Loucy (cell line): ENCODE data around the gene BCL2L11.
"Not testable (repeated sequence)": the region's sequence is repeated elsewhere in the genome, so short reads cannot be mapped to it uniquely, and the experiment has no call there.

Experiments
- EZH2phosphoT487 ChIP-seq: fragments of 200-600 bp; IDR thresholded peaks from 2 replicates; pipeline ENCODE4 v1.6.1; 2018; ENCODE audit warnings: antibody characterized with exemption, mild to moderate bottlenecking, moderate library complexity, borderline replicate concordance
- TF ChIP-seq, protein P1 (sequence below): fragments of 200-600 bp; sonication (generic); conservative IDR thresholded peaks from 2 replicates; pipeline ENCODE4 v1.5.1; 2014; ENCODE audit warnings: mild to moderate bottlenecking, antibody characterized with exemption, low read length

DNA sequence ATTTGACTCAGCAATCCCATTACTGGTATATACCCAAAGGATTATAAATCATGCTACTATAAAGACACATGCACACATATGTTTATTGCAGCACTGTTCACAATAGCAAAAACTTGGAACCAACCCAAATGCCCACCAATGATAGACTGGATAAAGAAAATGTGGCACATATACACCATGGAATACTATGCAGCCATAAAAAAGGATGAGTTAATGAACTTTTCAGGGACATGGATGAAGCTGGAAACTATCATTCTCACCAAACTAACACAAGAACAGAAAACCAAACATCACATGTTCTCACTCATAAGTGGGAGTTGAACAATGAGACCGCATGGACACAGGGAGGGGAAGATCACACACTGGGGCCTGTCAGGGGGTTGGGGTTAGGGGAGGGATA, 38.1 kb upstream of the BCL2L11 start:
- TF ChIP-seq, protein P1, sequence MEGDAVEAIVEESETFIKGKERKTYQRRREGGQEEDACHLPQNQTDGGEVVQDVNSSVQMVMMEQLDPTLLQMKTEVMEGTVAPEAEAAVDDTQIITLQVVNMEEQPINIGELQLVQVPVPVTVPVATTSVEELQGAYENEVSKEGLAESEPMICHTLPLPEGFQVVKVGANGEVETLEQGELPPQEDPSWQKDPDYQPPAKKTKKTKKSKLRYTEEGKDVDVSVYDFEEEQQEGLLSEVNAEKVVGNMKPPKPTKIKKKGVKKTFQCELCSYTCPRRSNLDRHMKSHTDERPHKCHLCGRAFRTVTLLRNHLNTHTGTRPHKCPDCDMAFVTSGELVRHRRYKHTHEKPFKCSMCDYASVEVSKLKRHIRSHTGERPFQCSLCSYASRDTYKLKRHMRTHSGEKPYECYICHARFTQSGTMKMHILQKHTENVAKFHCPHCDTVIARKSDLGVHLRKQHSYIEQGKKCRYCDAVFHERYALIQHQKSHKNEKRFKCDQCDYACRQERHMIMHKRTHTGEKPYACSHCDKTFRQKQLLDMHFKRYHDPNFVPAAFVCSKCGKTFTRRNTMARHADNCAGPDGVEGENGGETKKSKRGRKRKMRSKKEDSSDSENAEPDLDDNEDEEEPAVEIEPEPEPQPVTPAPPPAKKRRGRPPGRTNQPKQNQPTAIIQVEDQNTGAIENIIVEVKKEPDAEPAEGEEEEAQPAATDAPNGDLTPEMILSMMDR: not testable (repeated sequence)
- TF ChIP-seq EZH2phosphoT487: not testable (repeated sequence)
